Measurements from ENCODE around the gene OCA2. TPM values are rescaled to one million over a fixed set of nuclear protein-coding genes. Genes with fewer than 3 reads are reported as not detected.

OCA2 gene
- total and polyA plus RNA-seq, 2 of the 13 experiments (the other 11 are each of a cell fraction or from before 2014, with no cell fraction given) = 0.02 to 0.05 TPM

DNA sequence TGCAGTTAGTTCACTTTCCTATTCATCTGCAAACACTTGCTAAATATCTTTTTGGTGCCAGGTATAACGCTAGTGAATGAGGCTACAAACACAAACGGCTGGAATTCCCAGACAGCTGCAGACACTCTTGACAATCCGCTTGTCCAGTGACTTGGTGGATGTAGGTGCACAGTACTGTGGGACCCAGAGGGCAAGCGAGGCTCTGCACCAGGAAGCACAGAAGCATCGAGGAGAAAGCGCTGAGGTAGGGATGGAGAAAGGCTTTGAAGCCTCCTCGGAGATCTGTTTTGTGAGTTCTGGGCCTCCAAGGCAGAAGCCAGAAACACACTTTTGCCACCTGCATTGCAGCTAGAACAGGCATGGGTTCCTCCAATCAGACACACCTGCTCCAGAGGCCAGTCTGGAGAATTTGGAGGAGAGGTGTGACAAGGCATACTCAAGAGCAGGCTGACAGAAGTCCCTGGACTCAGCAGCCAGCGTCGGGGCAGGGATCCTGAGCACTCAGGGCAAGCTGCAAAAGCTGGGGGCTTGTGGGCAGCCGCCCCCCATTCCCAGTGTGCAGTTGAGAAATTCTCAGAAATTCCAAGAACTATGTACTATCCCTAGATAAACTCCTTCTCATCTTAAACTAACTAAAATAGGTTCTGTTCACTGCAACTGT, 232.5 kb downstream of the OCA2 start:
- BruUV-seq (replicated peaks) = no TSS peak
- DNase-seq (ENCODE audit: low spot score) = no peak
- no peaks in the 10 kb centered on the region for H3K9me3 ChIP-seq (ENCODE audit: low read length)
- CTCF ChIA-PET (ENCODE audit: low intra/inter-chr PET ratio, low total read pairs) = no interaction called here
- H3K36me3 ChIP-seq (replicated peaks in 1 of 2; ENCODE audit: control insufficient read depth in 1 of 2, insufficient read depth in 2 of 2, low read length in 2 of 2) = no peaks in the 10 kb centered on the region
- POLR2A ChIA-PET = no interaction called here
- WGBS (ENCODE audit: low lambda C conversion rate) = 2% methylated on average over 8 of the region's 10 CpGs
- no peak overlapping the region for H3K9ac ChIP-seq (ENCODE audit: insufficient read depth, low read depth, low read length)
- no peaks in the 10 kb centered on the region for H4K20me1 ChIP-seq (ENCODE audit: insufficient read depth, low read length)
- no peaks in the 10 kb centered on the region for H3K79me2 ChIP-seq (ENCODE audit: insufficient read depth, low read length)
- ATAC-seq = no peak
- TF ChIP-seq ATF7-NPFF (CRISPR knock-in tag; IDR thresholded peaks at IDR 0.05; ENCODE audit: low read depth) (no peak), ZNF136 (CRISPR knock-in tag; IDR thresholded peaks at IDR 0.05; ENCODE audit: low read depth) (no peak), ZBTB21 (CRISPR knock-in tag; IDR thresholded peaks at IDR 0.05) (no peak), ZNF235 (CRISPR knock-in tag; IDR thresholded peaks at IDR 0.05; ENCODE audit: borderline replicate concordance) (no peak), ESRRA (CRISPR knock-in tag; IDR thresholded peaks at IDR 0.05; ENCODE audit: low read depth) (no peak), ZNF274 (CRISPR knock-in tag; IDR thresholded peaks at IDR 0.05) (no peak), SNAI1 (CRISPR knock-in tag; IDR thresholded peaks at IDR 0.05; ENCODE audit: borderline replicate concordance) (no peak), PPARG (CRISPR knock-in tag; conservative IDR thresholded peaks at IDR 0.05) (no peak), FOXK2 (IDR thresholded peaks at IDR 0.05) (no peak), ZNF446 (CRISPR knock-in tag; IDR thresholded peaks at IDR 0.05) (no peak), PTBP1 (IDR thresholded peaks at IDR 0.05; ENCODE audit: low read depth, low read length, poor library complexity, severe bottlenecking) (no peak), ZNF552 (CRISPR knock-in tag; IDR thresholded peaks at IDR 0.05; ENCODE audit: borderline replicate concordance) (no peak), ZNF350 (CRISPR knock-in tag; IDR thresholded peaks at IDR 0.05; ENCODE audit: borderline replicate concordance, low read depth) (no peak), ADNP (CRISPR knock-in tag; IDR thresholded peaks at IDR 0.05) (no peak)
- TF ChIP-seq, protein P1, sequence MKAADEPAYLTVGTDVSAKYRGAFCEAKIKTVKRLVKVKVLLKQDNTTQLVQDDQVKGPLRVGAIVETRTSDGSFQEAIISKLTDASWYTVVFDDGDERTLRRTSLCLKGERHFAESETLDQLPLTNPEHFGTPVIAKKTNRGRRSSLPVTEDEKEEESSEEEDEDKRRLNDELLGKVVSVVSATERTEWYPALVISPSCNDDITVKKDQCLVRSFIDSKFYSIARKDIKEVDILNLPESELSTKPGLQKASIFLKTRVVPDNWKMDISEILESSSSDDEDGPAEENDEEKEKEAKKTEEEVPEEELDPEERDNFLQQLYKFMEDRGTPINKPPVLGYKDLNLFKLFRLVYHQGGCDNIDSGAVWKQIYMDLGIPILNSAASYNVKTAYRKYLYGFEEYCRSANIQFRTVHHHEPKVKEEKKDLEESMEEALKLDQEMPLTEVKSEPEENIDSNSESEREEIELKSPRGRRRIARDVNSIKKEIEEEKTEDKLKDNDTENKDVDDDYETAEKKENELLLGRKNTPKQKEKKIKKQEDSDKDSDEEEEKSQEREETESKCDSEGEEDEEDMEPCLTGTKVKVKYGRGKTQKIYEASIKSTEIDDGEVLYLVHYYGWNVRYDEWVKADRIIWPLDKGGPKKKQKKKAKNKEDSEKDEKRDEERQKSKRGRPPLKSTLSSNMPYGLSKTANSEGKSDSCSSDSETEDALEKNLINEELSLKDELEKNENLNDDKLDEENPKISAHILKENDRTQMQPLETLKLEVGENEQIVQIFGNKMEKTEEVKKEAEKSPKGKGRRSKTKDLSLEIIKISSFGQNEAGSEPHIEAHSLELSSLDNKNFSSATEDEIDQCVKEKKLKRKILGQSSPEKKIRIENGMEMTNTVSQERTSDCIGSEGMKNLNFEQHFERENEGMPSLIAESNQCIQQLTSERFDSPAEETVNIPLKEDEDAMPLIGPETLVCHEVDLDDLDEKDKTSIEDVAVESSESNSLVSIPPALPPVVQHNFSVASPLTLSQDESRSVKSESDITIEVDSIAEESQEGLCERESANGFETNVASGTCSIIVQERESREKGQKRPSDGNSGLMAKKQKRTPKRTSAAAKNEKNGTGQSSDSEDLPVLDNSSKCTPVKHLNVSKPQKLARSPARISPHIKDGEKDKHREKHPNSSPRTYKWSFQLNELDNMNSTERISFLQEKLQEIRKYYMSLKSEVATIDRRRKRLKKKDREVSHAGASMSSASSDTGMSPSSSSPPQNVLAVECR (CRISPR knock-in tag; IDR thresholded peaks at IDR 0.05; ENCODE audit: borderline replicate concordance) = no peak
- TF ChIP-seq, protein P2, sequence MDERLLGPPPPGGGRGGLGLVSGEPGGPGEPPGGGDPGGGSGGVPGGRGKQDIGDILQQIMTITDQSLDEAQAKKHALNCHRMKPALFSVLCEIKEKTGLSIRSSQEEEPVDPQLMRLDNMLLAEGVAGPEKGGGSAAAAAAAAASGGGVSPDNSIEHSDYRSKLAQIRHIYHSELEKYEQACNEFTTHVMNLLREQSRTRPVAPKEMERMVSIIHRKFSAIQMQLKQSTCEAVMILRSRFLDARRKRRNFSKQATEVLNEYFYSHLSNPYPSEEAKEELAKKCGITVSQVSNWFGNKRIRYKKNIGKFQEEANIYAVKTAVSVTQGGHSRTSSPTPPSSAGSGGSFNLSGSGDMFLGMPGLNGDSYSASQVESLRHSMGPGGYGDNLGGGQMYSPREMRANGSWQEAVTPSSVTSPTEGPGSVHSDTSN (CRISPR knock-in tag; IDR thresholded peaks at IDR 0.05) = no peak
- intact Hi-C loops (cut with micrococcal nuclease; ENCODE audit: unreplicated experiment) = no loop called here
- H3K4me3 ChIP-seq (replicated peaks in 1 of 3; ENCODE audit: insufficient read depth in 1 of 3, low read depth in 2 of 3, low read length in 3 of 3) = no peak overlapping the region
- no peak for FAIRE-seq
- in situ Hi-C loops (cut with HindIII; ENCODE audit: extremely low pct_ligation_motif_present, low pct_unique_long_range_greater_than_20kb) = no loop called here
- H3K4me2 ChIP-seq (ENCODE audit: low read depth, low read length) = no peak overlapping the region
- H2AFZ ChIP-seq (ENCODE audit: low read length) = no peak overlapping the region
- H3K27me3 ChIP-seq (ENCODE audit: control insufficient read depth in 1 of 2, insufficient read depth in 2 of 2, low read length in 2 of 2) = peaks cover 3 to 10% of the 10 kb centered on the region in 2 experiments; a peak in 3 of 5 replicates
- no peak overlapping the region for H3K27ac ChIP-seq (ENCODE audit: extremely low read length, insufficient read depth, low read length)
- no peaks in the 10 kb centered on the region for H3K4me1 ChIP-seq (ENCODE audit: insufficient read depth, low read length)

All from HepG2 (cell line).